Neural crest cell (in vitro differentiated cells): ENCODE data around the gene TARBP1. TPM values are rescaled to one million over a fixed set of nuclear protein-coding genes. Genes with fewer than 3 reads are reported as not detected.
"Not testable (repeated sequence)": the region's sequence is repeated elsewhere in the genome, so short reads cannot be mapped to it uniquely, and the experiment has no call there.

ENCODE experiments used
- DNase-seq: peaks from one replicate; pipeline ENCODE4 v3.0.0; 2021; ENCODE audit warnings: low read depth, mixed read lengths, low spot score
- H3K27ac Mint-ChIP-seq: one replicate; pipeline ENCODE4 v1.8.0; 2021; ENCODE audit warnings: mild to moderate bottlenecking, mixed read lengths; ENCODE audit not compliant: unreplicated experiment
- H3K27me3 Mint-ChIP-seq: 2 replicates; pipeline ENCODE4 v1.8.0; 2021; ENCODE audit warnings: low read depth, mild to moderate bottlenecking, mixed read lengths
- H3K36me3 Mint-ChIP-seq: 2 replicates; pipeline ENCODE4 v1.8.0; 2021; ENCODE audit warnings: low read depth, mild to moderate bottlenecking, mixed read lengths
- H3K4me1 Mint-ChIP-seq: 2 replicates; pipeline ENCODE4 v1.8.0; 2021; ENCODE audit warnings: mixed read lengths
- H3K4me3 Mint-ChIP-seq: one replicate; pipeline ENCODE4 v1.8.0; 2021; ENCODE audit warnings: mild to moderate bottlenecking, mixed read lengths
- H3K9me3 Mint-ChIP-seq: 2 replicates; pipeline ENCODE4 v1.8.0; 2021; ENCODE audit warnings: mixed read lengths
- total RNA-seq: library from RNA; stranded (reverse); gene quantifications from 2 replicates; pipeline ENCODE4 v1.2.1, GENCODE V29; 2021
- TF ChIP-seq, protein P1 (sequence below): fragments of 200-600 bp; sonication (generic); conservative IDR thresholded peaks from 2 replicates; pipeline ENCODE4 v1.5.0; 2021; ENCODE audit warnings: antibody characterized with exemption, mild to moderate bottlenecking

TARBP1 gene
- total RNA-seq, 1 donor from 2014 or later: 30.2 TPM

DNA sequence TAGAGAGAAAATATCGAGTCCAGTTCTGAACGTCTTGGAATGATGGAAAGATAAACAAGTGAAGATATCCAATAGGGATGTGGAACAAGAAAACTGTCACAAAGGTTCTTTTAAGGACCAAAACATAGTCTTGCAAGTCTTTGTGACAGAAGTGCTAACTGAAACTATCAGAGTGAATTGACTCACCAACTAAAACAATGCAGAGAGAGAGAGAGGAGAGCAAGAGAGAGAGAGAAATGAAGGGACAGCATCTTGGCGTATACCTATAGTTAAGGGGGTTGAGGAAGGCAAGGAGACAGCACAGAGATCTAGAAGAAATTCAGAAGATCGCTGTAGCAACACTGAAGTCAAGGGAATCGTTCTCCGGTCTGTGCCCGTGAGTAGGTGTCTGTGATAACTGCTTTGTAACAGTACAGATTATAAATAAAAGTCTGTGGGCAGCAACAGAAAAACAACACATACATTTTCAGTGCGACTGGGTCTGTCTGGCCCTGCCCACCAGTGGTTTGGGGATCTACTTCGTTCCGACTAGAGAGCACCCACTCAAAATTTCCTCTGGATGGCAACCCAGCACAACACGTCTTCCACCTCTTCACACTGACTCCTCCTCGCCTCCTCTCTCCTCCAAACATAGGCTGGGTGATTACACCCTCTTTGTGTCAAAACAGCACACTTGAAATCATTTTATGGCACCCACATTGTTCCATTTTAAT is 110.5 kb downstream of the TARBP1 start:
- Mint-ChIP-seq H3K4me3 (no peak overlapping the region), H3K9me3 (no peaks in the 10 kb centered on the region)
- no peak for DNase-seq

DNA sequence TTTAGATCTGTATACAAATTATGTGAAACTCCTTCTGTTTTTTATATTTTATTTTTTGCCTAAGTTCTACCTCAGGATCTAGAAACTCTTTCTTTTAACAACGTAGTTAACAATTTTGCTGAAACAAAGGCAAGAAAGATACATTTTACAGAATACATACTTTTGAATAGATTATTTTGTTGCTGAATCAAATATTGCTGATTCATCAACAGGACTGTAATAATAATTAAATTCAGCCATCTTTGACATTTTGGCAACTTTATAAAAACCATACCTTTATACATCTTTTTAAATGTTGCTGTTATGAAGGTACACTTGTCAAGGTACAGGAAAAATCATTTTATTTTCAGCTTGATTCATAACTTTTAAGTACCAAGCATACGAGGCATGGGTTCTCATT is 116.4 kb downstream of the TARBP1 start:
- H3K27ac Mint-ChIP-seq: no peak overlapping the region

More for the DNA sequence above, 110.5 kb downstream of the TARBP1 start:
- Mint-ChIP-seq H3K27me3 (peaks cover 24% of the 10 kb centered on the region), H3K36me3 (no peaks in the 10 kb centered on the region), H3K4me1 (peaks cover 14% of the 10 kb centered on the region), H3K27ac (no peak overlapping the region)
- TF ChIP-seq, protein P1, sequence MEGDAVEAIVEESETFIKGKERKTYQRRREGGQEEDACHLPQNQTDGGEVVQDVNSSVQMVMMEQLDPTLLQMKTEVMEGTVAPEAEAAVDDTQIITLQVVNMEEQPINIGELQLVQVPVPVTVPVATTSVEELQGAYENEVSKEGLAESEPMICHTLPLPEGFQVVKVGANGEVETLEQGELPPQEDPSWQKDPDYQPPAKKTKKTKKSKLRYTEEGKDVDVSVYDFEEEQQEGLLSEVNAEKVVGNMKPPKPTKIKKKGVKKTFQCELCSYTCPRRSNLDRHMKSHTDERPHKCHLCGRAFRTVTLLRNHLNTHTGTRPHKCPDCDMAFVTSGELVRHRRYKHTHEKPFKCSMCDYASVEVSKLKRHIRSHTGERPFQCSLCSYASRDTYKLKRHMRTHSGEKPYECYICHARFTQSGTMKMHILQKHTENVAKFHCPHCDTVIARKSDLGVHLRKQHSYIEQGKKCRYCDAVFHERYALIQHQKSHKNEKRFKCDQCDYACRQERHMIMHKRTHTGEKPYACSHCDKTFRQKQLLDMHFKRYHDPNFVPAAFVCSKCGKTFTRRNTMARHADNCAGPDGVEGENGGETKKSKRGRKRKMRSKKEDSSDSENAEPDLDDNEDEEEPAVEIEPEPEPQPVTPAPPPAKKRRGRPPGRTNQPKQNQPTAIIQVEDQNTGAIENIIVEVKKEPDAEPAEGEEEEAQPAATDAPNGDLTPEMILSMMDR: no peak

DNA sequence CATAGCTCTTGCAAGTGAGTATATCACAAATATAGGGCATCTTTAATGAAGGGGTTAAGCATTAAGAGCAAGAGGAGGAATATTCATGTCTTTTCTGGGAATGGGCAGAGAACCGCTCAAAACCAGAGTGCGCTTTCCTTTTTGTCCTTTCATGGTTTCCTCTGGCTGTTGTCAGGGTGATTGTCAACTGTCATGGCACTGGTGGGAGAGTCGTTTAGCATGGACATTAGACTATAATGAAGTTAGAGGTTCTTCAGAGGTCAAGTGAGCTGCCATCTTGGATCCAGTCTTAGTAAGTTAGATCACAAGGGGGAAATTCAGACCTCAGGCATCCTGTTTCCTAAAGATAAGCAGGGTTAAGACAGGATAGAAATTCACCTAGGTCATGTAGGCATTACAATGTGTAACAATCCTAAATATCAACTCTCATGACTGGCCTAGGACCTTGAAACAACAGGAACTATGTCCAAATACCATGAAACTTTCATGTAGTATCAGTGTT is 117.8 kb downstream of the TARBP1 start:
- TF ChIP-seq, protein P1: no peak
- no peak for DNase-seq
- H3K27me3 Mint-ChIP-seq: peaks cover 6% of the 10 kb centered on the region
- no peaks in the 10 kb centered on the region for H3K9me3 Mint-ChIP-seq
- no peak overlapping the region for H3K4me3 Mint-ChIP-seq
- H3K36me3 Mint-ChIP-seq: no peaks in the 10 kb centered on the region
- no peak overlapping the region for H3K27ac Mint-ChIP-seq
- H3K4me1 Mint-ChIP-seq: no peaks in the 10 kb centered on the region

More for the DNA sequence above, 116.4 kb downstream of the TARBP1 start:
- Mint-ChIP-seq H3K36me3 (no peaks in the 10 kb centered on the region), H3K4me1 (no peaks in the 10 kb centered on the region), H3K27me3 (peaks cover 6% of the 10 kb centered on the region), H3K9me3 (no peaks in the 10 kb centered on the region), H3K4me3 (no peak overlapping the region)
- no peak for DNase-seq
- TF ChIP-seq, protein P1: no peak

DNA sequence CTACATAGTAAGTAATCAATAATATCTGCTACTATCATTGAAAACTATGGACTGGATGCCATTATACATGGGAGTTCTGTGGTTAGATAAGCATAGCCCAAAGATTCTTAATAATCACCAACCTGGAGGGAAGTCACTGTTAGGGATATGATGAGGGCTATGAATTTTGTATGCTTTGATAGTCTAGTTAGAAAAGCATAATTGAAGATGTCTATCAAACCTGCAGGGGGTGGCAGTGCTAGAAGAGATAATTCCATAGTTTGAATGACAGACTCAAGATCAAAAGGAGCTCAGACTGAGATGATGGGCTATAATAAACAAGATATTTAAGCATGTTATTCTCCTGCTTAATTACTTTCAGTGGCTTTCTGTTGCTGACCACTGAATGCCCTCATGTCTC is 121.1 kb downstream of the TARBP1 start:
- H3K9me3 Mint-ChIP-seq: no peaks in the 10 kb centered on the region
- peaks cover 4% of the 10 kb centered on the region for H3K27me3 Mint-ChIP-seq
- H3K27ac Mint-ChIP-seq: no peak overlapping the region
- no peaks in the 10 kb centered on the region for H3K4me1 Mint-ChIP-seq
- TF ChIP-seq, protein P1: no peak
- no peak overlapping the region for H3K4me3 Mint-ChIP-seq
- no peaks in the 10 kb centered on the region for H3K36me3 Mint-ChIP-seq
- no peak for DNase-seq

DNA sequence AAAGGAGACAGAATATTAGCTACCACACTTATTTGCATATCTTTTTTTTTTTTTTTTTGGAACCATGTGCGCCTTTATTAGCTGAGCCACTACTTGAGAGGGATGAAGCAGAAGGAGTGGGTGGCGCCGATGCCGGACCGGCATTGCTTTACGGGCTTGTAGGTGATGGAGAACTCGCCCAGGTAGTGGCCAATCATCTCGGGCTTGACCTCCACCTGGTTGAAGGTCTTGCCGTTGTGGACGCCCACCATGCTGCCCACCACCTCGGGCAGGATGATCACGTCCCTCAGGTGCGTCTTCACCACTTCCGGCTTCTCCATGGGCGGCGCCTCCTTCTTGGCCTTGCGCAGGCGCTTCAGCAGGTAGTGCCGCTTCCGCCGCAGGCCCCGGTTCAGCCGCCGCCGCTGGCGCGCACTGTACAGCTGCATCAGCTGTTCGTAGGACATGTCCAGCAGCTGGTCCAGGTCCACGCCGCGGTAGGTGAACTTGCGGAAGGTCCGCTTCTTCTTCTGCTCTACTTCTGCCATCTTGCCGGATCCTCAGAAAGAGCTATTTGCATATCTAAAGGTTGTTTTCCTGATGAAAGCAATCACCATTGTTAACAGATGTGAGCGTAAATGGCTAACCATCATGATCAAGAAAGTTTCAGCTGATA is 122.2 kb downstream of the TARBP1 start:
- H3K4me1 Mint-ChIP-seq, H3K27me3 Mint-ChIP-seq, H3K27ac Mint-ChIP-seq, H3K36me3 Mint-ChIP-seq, DNase-seq, H3K4me3 Mint-ChIP-seq, H3K9me3 Mint-ChIP-seq: not testable (repeated sequence)
